Activated CD4-positive, alpha-beta T cell treated with anti-CD3 and anti-CD28 coated beads, Interleukin-2, Interleukin-6, amounts not matched to agents 100 ng/mL and 50 ng/mL, durations not matched to agents 16 hours and 8 hours (primary cell): ENCODE results near the gene LIMS1.
"Not testable (repeated sequence)": the region's sequence is repeated elsewhere in the genome, so short reads cannot be mapped to it uniquely, and the experiment has no call there.

ENCODE experiments used
- DNase-seq: peaks from one replicate; pipeline ENCODE4 v3.0.0-alpha.2; 2020

LIMS1 gene

DNA sequence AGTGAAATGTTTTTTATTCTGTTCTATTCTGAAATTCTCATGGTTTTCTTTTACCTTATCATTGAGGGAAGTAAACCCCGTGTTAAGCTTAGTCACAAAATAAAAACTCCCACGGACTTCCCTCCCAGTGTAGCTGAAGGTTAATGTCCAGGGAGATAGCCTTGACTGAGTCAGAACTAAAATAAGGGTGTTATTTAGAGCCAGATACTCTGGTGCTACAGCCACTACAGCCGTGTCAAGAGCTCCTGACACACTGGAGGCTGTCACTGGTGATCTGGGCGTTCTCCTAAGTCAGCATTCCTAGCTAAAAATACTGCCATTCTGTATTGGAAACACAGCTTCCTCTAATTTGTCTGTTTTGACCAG lies 103.0 kb downstream of the LIMS1 start:
- DNase-seq, result no peak

DNA sequence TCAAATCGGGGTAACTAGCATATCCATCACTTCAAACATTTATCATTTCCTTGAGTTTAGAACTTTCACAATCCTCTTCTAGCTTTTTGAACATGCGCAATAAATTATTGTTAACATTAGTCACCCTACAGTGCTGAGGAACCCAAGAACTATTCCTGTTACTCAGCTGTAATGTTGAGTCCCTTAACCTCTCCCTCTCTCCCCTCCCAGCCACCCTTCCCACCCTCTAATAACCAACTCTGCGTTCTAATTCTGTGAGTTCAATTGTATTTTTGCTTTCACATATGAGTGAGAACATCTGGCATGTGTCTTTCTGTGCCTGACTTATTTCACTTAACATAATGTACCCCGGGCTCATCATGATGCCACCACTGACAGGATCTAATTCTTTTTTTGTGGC lies 106.5 kb downstream of the LIMS1 start:
- DNase-seq, result no peak

DNA sequence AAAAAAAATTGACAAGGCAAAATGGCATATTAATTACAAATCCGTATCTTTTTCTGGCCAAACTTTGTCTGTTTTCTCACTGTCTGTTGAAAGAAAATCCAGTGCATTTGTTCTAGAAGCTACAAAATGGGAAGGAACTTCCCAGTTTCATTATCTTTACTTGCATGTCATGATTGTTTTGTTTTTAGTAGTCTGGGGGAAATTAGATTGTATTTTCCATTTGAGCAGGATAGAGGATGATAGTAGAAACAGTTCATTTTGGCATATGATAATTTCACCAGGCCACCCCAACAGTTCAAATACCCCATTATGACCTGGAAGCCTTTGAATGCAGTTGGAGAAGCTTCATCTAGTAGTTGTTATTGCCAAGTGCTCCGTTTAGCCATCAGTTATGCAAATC lies 107.5 kb downstream of the LIMS1 start:
- DNase-seq, result no peak

DNA sequence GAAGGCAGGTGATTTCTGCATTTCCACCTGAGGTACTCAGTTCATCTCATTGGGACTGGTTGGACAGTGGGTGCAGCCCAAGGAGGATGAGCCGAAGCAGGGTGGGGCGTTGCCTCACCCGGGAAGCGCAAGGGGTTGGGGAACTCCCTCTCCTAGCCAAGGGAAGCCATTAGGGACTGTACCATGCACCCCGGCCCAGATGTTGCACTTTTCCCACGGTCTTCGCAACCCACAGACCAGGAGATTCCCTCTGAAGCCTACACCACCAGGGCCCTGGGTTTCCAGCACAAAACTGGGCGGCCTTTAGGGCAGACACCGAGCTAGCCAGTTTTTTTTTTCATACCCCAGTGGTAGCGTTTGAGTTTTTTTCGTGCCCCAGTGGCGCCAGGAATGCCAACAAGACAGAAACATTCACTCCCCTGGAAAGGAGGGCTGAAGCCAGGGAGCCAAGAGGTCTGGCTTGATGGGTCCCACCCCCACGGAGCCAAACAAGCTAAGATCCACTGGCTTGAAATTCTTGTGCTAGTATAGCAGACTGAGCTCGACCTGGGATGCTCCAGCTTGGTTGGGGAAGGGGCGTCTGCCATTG lies 109.1 kb downstream of the LIMS1 start:
- no peak for DNase-seq

DNA sequence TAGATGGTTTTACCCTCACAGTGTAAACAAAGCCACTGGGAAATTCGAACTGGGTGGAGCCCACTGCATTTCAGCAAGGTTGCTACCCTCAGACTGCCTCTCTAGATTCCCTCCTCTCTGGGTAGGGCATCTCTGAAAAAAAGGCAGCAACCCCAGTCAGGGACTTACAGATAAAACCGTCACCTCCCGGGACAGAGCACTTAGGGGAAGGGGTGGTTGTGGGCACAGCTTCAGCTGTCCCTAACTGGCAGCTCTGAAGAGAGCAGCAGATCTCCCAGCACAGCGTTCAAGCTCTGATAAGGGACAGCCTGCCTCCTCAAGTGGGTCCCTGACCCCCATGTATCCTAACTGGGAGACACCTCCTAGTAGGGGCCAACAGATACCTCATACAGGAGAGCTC lies 109.6 kb downstream of the LIMS1 start:
- DNase-seq, result not testable (repeated sequence)

DNA sequence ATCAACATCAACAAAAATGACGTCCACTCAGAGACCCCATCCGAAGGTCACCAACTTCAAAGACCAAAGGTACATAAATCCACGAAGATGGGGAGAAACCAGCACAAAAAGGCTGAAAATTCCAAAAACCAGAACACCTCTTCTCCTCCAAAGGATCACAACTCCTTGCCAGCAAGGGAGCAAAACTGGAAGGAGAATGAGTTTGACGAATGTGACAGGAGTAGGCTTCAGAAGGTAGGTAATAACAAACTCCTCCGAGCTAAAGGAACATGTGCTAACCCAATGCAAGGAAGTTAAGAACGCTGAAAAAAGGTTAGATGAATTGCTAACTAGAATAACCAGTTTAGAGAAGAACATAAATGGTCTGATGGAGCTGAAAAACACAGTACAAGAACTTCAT lies 110.2 kb downstream of the LIMS1 start:
- not testable (repeated sequence) for DNase-seq

DNA sequence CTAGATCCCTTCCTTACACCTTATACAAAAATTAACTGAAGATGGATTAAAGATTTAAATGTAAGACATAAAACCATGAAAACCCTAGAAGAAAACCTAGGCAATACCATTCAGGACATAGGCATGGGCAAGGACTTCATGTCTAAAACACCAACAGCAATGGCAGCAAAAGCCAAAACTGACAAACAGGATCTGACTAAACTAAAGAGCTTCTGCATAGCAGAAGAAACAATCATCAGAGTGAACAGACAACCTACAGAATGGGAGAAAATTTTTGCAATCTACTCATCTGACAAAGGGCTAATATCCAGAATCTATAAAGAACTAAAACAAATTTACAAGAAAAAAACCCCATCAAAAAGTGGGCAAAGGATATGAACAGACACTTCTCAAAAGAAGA lies 114.5 kb downstream of the LIMS1 start:
- not testable (repeated sequence) for DNase-seq

DNA sequence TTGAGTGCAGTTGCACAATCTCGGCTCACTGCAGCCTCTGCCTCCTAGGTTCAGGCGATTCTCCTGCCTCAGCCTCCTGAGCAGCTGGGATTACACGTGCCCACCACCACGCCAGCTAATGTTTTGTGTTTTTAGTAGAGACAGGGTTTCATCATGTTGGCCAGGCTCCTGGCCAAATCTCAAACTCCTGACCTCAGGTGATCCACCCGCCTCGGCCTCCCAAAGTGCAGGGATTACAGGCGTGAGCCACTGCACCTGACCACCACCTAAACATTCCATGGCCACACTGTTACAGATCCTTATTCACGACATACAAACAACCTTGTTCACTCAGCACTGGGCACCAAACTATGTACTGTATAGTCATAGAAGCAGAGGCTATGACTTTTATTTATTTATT lies 116.2 kb downstream of the LIMS1 start:
- DNase-seq, result not testable (repeated sequence)

DNA sequence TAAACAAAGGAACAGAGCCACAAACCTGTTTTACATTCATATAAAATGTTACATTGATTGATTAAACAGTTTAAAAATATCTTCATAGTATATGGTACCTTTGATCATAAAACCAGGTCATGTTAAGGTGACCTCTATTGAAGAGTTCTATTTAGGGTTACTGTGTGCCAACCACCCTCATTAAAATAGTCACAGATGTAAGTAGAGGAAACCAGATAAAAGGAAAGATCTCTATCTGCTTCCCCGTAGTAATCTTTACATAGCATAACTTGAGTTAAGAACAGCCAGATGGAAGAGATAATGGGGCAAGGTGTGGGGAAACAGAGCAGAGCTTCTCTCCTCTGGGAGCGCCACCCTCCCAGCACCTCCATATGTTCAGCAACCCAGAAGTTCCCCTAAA lies 117.2 kb downstream of the LIMS1 start:
- not testable (repeated sequence) for DNase-seq

DNA sequence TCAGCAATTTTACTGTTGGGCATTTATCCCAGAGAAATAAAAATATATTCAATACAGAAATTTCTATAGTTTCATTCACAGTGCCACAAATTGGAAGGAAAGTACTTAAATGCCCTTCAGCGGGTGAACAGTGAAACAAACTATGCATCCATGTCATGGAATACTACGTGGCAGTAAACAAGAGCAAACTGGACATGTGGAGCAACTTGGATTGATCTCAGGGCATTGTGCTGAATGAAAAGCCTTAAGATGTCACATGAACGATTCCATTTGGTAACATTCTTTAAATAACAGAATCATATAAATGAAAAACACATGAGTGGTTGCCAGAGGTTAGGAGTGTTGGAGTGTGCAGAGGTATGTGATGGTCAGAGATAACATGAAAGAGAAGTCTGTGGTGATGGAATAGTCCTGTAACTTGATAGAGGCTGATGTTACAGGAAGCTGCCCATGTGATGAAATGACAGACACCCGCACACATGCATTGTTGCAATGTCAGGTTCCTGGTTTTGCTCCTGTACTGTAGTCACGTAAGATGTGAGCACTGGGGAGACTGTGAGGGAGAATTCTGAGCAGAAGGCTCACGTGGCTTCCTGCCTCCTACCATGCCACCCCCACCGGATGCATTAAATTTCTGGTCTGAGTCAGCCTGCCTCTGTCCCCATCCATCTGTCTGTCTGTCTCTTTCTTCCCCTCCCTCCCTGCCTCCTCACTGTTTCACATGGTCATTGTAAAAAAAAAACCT lies 118.1 kb downstream of the LIMS1 start:
- DNase-seq, result peak; percentile 87

DNA sequence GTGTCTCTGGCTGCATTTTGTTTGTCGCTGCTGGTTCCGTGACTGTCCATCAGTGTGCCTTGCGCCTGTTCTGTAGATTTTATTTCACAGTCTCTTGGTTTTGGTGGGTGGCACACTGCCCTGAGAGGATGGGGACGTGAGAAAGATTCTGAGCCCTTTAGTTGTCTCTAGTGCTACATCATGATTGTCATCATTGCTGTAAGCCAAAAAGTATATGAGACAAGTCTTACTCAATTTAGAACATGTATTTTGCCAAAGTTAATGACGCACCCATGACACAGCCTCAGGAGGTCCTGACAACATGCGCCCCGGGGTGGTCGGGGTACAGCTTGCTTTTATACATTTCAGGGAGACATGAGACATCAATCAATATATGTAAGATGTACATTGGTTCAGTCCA lies 119.2 kb downstream of the LIMS1 start:
- DNase-seq, result not testable (repeated sequence)

DNA sequence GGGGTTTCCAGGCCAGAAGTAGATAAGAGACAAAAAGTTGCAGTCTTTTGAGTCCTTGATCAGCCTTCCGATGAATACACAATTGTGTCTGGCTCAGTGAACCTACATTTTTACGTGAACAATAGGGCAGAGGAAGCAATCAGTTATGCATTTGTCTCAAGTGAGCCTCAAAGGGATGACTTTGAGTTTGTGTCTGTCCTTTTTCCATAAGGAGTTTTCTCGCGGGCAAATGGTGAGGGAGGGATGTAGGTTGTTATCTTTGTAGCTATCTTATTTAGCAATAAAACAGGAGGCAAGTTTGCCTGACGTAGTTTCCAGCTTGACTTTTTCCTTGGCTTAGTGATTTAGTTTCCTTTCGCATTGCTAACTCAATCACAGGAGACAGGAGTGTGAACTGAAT lies 119.6 kb downstream of the LIMS1 start:
- DNase-seq, result not testable (repeated sequence)

DNA sequence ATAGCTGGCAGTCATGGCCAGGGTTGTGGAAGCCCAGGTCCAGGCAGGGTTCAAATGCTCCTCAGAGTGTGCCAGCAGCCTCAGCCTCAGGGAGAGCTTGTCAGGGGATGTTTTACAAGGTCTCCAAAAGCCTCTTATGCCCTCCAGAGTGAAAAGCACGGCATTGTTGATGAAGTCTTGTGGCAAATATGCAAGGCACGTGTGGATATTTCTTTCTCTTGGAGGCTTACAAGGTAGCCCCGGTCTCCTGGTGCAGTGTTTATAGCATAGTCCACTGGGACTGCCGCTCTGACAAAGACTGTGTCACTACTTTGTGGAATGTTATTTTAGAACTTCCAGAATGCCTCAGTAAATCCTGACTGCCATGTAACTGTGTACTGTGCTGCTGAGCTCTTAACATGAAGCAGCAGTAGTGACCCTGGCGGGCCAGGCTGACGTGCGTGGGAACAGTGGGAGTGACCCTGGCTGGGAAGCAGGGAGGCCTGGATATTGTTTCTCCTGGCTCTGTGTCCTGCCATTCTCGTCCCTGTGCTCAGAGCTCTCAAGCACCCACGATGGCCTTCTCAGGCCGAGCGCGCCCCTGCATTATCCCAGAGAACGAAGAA lies 120.4 kb downstream of the LIMS1 start:
- not testable (repeated sequence) for DNase-seq

DNA sequence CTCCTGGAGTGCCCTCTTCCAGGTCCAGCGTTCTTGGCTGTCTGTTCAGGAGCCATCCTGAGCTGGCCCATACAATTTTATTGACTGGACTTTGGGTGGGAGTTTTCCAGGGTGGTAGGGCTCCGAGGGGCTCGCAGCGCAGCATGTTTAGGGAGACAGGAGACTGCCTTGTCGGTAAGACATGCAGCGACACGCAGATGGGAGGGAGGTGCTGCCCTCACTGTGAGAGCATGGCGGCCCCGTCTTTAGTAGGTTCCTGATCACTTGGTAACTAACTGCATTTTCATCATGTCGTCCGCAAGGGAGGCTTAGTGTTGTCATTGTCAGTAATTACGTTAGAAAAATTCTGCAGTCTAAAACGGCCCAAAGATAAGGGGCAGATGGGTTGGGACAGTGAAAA lies 121.0 kb downstream of the LIMS1 start:
- DNase-seq, result not testable (repeated sequence)

DNA sequence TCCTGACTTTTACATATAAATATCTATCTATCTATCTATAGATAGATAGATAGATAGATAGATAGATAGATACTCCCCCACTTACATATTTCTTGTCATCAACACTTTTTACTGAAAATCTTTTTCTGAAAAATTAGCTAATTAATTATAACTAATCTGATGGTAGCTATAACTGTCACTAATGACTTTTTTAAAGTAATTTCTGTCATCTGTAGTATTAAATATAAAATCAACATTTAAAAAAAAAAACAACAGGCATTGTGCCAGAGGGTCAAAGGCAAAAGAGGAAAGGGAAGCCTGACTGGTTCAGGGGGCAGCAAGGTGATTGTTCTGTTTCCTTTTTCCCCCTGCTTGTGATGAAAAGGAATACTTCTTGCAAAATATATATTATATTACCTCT lies 122.0 kb downstream of the LIMS1 start:
- DNase-seq, result not testable (repeated sequence)

DNA sequence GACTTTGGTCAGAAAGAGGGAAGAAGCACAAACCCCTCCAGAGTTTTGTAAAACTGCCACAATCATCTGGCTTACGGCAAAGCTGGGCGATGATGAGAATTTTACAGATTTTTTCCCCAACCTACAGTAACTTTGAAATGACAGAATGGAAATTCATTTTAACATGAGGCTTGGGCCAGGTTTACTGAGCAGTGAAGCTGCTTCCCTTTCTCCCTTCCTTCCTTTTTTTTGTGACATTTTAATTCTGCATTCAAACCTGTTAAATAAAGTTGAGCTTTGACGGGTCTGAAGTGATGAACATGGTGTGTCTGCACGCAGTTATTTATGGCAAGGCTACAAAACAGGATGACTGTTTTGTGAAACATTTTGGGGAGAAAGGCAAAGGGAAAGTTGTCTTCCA lies 123.2 kb downstream of the LIMS1 start:
- DNase-seq, result not testable (repeated sequence)

DNA sequence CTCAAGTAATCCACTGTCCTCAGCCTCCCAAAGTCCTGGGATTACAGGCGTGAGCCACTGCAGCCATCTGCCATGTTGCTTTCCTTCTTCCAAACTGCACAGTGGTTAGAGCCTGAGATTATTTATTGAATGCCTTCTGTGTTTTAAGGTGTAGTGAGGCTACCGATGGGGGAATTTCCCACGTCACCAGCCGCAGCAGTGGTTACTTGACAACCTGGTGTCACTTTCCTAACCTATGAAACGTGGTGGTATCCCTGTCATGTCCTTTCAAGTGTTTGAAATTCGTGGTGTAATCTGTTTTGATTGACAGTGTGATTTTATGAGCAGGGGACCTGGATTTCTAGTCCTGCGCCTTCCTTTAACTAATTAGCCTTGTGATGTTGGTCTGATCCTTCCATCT lies 124.3 kb downstream of the LIMS1 start:
- DNase-seq, result not testable (repeated sequence)

DNA sequence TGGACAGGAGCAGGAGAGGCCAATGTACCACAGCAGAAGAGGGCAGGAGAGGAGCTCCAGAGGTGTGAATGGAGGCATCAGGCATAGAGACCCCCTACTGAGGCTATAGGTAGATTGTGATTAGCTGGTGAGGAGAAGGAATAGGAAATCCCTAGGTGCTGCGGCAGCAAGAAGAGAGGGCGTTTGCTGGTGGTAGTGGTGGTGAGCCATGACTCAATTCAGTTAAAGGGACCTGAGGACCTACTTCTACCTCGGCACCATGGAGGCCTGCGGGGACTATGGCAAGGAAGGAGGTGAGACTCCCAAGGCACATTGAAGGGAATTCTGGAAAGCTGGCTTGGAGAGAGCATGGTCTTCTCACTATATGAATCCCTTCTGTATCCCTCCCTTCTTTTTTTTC lies 127.2 kb downstream of the LIMS1 start:
- DNase-seq, result peak; percentile 9

DNA sequence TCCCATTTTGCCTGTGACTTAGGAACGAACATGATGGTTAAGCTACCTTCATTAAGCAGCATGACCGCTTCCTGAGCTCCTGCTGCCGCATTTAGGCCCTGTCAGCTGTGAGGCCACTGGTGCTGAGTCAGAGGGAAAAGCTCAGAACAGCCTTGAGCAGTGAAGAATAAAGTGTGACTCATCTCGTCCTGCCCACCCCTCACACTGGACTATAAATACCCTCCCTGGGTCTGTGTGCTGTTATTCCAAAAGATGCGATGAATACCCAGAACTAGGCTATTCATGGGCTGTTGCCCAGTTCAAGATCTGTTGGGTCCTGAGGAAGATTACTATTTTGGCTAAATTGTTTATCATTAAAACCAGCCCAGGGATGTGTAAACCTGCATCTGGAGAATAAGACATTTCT lies 127.9 kb downstream of the LIMS1 start:
- DNase-seq, result peak; percentile 28

DNA sequence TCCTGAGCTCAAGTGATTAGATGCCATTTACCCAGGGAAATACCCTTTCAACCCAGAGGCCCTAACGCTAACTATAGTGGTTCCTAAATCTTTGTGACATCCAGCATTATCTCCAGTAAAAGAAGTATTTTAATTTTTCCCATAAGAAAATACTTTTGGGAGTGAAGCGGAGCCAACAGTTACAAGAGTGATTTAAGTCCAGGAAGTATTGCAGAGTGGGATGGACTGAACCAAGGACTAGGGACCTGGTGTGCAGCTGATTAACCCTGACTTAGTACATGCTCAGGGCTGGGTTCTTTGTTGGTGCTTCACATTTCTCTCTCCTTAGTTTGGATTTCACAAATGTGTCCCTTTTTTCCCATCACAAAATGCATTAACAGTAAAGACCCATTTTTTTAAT lies 129.1 kb downstream of the LIMS1 start:
- not testable (repeated sequence) for DNase-seq

DNA sequence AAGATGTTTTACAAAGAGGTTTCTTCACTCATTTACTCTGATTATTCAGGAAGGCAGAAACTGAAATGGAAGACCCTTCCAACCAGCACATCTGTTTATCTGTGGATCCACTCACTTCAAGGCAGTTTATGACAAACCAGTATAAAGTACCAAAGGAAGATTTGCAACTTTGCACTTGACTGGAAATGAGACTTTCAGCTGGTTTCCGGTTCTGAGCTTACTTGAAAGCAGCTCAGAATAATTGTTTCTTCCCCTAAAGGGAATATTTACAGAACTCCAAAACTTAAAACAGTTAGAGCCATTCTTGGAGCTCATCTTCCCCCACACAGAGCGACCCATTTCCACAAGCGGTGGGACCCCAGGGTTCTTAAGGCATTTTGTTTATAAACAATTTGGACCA lies 129.8 kb downstream of the LIMS1 start:
- DNase-seq, result peak; percentile 20

DNA sequence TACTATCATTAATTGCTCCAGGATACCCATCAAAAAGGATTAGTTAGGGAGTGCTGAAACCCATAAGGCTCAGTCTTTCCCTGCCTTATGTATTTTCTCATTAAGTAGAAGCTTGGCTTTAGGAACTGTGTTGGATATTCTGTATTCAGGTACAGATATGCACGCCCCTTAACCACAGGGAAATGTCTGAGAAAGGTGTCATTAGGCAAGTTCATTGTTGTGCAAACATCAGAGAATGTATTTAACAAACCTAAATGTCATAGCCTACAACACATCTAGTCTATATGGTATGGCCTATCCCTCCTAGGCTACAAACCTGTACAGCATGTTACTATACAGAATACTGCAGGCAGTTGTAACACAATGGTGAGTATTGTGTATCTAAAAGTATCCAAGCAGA lies 130.7 kb downstream of the LIMS1 start:
- DNase-seq, result not testable (repeated sequence)

DNA sequence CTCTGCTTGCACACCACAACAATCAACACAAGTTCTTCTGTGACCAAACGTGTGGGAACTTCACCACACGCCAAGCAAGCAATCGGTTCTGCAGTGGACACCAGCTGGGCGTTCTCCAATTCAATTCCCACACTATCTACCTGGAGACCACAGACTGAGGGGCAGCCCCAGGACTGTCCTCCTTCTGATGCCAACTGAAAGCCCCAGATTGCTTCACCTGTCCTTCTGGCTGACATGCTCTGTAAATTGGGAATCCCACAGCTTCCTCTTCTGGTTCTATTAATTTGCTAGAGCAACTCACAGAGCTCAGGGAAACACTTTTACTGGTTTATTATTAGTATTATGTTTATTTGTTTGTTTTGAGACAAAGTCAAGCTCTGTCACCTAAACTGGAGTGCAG lies 131.7 kb downstream of the LIMS1 start:
- not testable (repeated sequence) for DNase-seq

DNA sequence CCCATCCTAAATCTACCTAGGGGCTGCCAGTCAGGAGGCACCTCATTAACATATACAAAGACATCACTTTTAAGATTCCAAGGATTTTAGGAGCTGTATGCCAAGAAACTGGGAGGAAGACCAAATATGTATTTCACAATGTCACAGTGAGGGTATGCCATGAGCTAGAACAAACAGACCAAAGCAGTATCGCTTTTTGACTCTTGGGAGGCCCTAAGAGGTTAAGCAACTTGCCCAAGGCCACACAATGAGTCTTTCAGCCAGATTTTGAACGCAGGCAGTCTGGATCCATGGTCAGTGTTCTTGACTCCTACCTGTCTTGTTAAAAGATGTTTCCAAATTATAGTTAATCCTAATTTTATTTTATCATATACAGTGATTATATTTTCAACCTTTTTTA lies 132.9 kb downstream of the LIMS1 start:
- DNase-seq, result not testable (repeated sequence)
